GM10266 (cell line): ENCODE measurements around the gene ISG20.
"Not testable (repeated sequence)": the region's sequence is repeated elsewhere in the genome, so short reads cannot be mapped to it uniquely, and the experiment has no call there.

Experiments used
- DNase-seq: peaks from one replicate; pipeline ENCODE4 v3.0.0; 2012; ENCODE audit errors: extremely low spot score
- CTCF ChIP-seq: IDR thresholded peaks from 2 replicates; pipeline ENCODE4 v1.5.1; 2012; ENCODE audit warnings: mild to moderate bottlenecking, low read depth; ENCODE audit not compliant: control insufficient read depth, insufficient read depth; ENCODE audit errors: missing control alignments

ISG20 gene

GRCh38 chr15:88636654-88637053, 2.2 kb upstream of the ISG20 start:
- no peak for TF ChIP-seq CTCF
- no peak for DNase-seq

- DNase-seq: no peak
- TF ChIP-seq CTCF: no peak
These were observed 1.4 kb upstream of the ISG20 start for GRCh38 chr15:88637436-88637835.

- DNase-seq: no peak
- no peak for TF ChIP-seq CTCF
These were observed 783 bp upstream of the ISG20 start for GRCh38 chr15:88637841-88638625.

GRCh38 chr15:88641959-88642452, 3.2 kb downstream of the ISG20 start:
- DNase-seq: no peak

GRCh38 chr15:88642514-88642913, 3.7 kb downstream of the ISG20 start:
- not testable (repeated sequence) for DNase-seq

More at GRCh38 chr15:88641959-88642452, 3.2 kb downstream of the ISG20 start:
- TF ChIP-seq CTCF: no peak

GRCh38 chr15:88644741-88645140, 5.9 kb downstream of the ISG20 start:
- TF ChIP-seq CTCF: no peak
- DNase-seq: no peak

- DNase-seq: no peak
- TF ChIP-seq CTCF: no peak
These were observed 6.6 kb downstream of the ISG20 start for GRCh38 chr15:88645171-88646087.
